Natural killer cell (primary cell): ENCODE results near the gene C2CD4D. TPM values are rescaled to one million over a fixed set of nuclear protein-coding genes. Genes with fewer than 3 reads are reported as not detected.
"Not testable (repeated sequence)": the region's sequence is repeated elsewhere in the genome, so short reads cannot be mapped to it uniquely, and the experiment has no call there.

Source experiments
- ATAC-seq, 3 donors: fragments of 150-1000 bp in 2 of 3; fragments of 200-7000 bp in 1 of 3; cut with Tn5 transposase; 1 replicate in 1 of 3; 2 replicates in 2 of 3; pipeline ENCODE4 v1.10.0; 2021; ENCODE audit warnings: mild to moderate bottlenecking in 2 of 3, moderate library complexity in 2 of 3
- DNase-seq, 2 donors: peaks; one replicate each; pipeline versions ENCODE4 v3.0.0 to v3.0.0-alpha.2; 2013 to 2021; ENCODE audit warnings: mixed read lengths in 1 of 2
- H3K27ac ChIP-seq: one replicate; pipeline ENCODE4 v1.5.1; 2013; ENCODE audit warnings: mild to moderate bottlenecking, low read length
- H3K27me3 ChIP-seq: one replicate; pipeline ENCODE4 v1.6.1; 2013; ENCODE audit warnings: low read length; ENCODE audit not compliant: control insufficient read depth, insufficient read depth
- H3K36me3 ChIP-seq: one replicate; pipeline ENCODE4 v1.6.1; 2013; ENCODE audit warnings: low read length; ENCODE audit not compliant: control insufficient read depth, insufficient read depth
- H3K4me1 ChIP-seq: one replicate; pipeline ENCODE4 v1.6.1; 2013; ENCODE audit warnings: low read length; ENCODE audit not compliant: control insufficient read depth, insufficient read depth
- H3K4me3 ChIP-seq: one replicate; pipeline ENCODE4 v1.5.1; 2013; ENCODE audit warnings: low read length
- H3K9me3 ChIP-seq: one replicate; pipeline ENCODE4 v1.6.1; 2013; ENCODE audit warnings: low read length; ENCODE audit not compliant: control insufficient read depth, insufficient read depth
- H3K27ac Mint-ChIP-seq, 2 donors: one replicate each; pipeline ENCODE4 v1.8.0; 2022; ENCODE audit warnings: mild to moderate bottlenecking in 2 of 2, mixed read lengths in 2 of 2, moderate library complexity in 1 of 2
- H3K27me3 Mint-ChIP-seq, 2 donors: one replicate each; pipeline ENCODE4 v1.8.0; 2022; ENCODE audit warnings: low read depth in 2 of 2, mixed read lengths in 2 of 2
- H3K36me3 Mint-ChIP-seq: one replicate; pipeline ENCODE4 v1.8.0; 2022; ENCODE audit warnings: mixed read lengths
- H3K4me1 Mint-ChIP-seq, 2 donors: one replicate each; pipeline ENCODE4 v1.8.0; 2022; ENCODE audit warnings: mixed read lengths in 2 of 2
- H3K4me3 Mint-ChIP-seq: one replicate; pipeline ENCODE4 v1.8.0; 2022; ENCODE audit warnings: mild to moderate bottlenecking, moderate library complexity, mixed read lengths
- H3K9me3 Mint-ChIP-seq, 2 donors: one replicate each; pipeline ENCODE4 v1.8.0; 2022; ENCODE audit warnings: mixed read lengths in 2 of 2
- CTCF ChIP-seq: fragments of 200-600 bp; IDR thresholded peaks from one replicate; pipeline ENCODE4 v1.8.0; 2022; ENCODE audit warnings: antibody characterized with exemption
- WGBS: methylation state at CpG from one replicate; pipeline ENCODE4 v1.1.7; 2013; ENCODE audit warnings: missing lambda C conversion rate; ENCODE audit not compliant: insufficient coverage; 5-methylcytosine and 5-hydroxymethylcytosine counted together
- intact Hi-C: fragments of 100-400 bp; cut with micrococcal nuclease; formaldehyde crosslinking; loops from one replicate; pipeline ENCODE4 v1.14.2; 2022
- total RNA-seq, 4 donors: library from RNA; stranded (reverse); fragments of 120-200 nt in 1 of 4; gene quantifications; one replicate each; pipeline versions ENCODE4 v1.2.3 to v1.2.4, GENCODE V29; 2013 to 2022

The C2CD4D gene
- total RNA-seq, 3 donors from 2014 or later (not counting 1 experiment from before 2014, with no cell fraction given), result 0.20 to 0.24 TPM; not detected in 1

DNA sequence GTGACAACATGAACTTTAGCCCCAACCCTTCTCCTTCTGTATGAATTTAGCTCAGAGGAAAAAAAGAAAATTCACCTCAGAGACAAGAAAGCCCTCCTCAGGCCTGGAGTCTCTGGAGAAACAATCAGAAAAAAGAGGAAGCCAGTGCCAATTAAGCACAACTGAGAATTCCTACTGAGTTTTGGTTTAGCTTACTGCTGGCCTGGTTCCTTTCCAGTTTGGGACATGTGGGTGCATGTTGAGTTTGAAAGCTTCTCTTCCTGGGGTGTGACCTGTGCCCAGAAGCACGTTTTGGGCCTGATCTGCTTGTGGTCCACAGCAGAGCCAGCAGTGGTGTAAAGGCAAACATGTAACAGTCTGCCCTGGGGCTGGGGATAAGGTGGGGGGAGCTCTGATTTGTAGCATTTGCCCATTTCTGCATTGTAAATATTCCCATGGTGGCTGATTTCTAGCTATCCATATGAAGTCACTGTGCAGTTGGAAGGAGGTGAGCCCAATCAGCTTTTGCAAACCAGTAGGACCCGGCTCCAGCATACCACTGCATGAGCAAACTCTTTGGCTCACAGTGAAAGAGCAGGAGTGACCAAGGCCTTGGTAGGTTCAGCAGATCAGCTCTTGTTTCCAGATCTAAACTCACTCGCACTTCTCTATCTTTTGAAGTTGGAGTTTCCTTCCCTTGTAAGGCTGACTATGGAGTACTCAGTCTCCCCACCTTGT lies 18.6 kb upstream of the C2CD4D start:
- Mint-ChIP-seq H3K9me3 (no peaks in the 10 kb centered on the region), H3K27ac (no peak overlapping the region), H3K4me1 (no peaks in the 10 kb centered on the region), H3K27me3 (peaks cover 0 to 6% of the 10 kb centered on the region in 2 donors), H3K4me3 (no peak overlapping the region), H3K36me3 (no peaks in the 10 kb centered on the region)
- no peak for TF ChIP-seq CTCF
- WGBS, result 67% methylated on average over 3 of the region's 3 CpGs
- Histone ChIP-seq H3K9me3 (no peaks in the 10 kb centered on the region), H3K27me3 (no peaks in the 10 kb centered on the region), H3K27ac (no peak overlapping the region), H3K4me1 (no peaks in the 10 kb centered on the region), H3K4me3 (no peak overlapping the region), H3K36me3 (no peaks in the 10 kb centered on the region)
- intact Hi-C loops, result no loop called here
- ATAC-seq (no peak), DNase-seq (no peak)

DNA sequence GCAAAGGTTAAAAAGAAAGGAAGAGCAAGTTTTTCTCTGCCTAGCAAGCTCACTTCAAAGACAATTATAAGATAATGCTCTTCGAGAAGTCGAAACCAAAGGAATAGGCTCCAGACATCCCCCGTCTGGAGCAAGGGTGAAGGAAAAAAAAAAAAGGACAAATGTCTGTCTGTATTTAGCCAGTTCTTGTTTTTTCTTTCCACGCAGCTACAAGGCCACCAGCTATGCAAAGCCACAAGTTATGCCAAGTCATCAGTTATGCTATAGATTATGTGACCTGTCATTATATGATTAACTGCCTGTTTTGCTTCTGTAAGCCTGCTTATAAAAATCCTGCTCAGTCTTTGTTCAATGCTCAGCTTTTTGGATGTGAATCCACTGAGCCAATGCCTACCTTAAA lies 16.3 kb upstream of the C2CD4D start:
- TF ChIP-seq CTCF, result no peak
- Histone ChIP-seq H3K4me1 (no peaks in the 10 kb centered on the region), H3K9me3 (no peaks in the 10 kb centered on the region), H3K27ac (no peak overlapping the region), H3K27me3 (no peaks in the 10 kb centered on the region), H3K36me3 (no peaks in the 10 kb centered on the region), H3K4me3 (no peak overlapping the region)
- intact Hi-C loops, result no loop called here
- H3K27me3 Mint-ChIP-seq, result peaks cover 0 to 5% of the 10 kb centered on the region in 2 donors
- H3K9me3 Mint-ChIP-seq, result no peaks in the 10 kb centered on the region
- no peaks in the 10 kb centered on the region for H3K4me1 Mint-ChIP-seq
- ATAC-seq (no peak), DNase-seq (no peak)
- H3K4me3 Mint-ChIP-seq, result no peak overlapping the region
- no peak overlapping the region for H3K27ac Mint-ChIP-seq
- 64% methylated on average over 4 of the region's 4 CpGs for WGBS
- no peaks in the 10 kb centered on the region for H3K36me3 Mint-ChIP-seq

- H3K36me3 Mint-ChIP-seq, H3K27me3 Mint-ChIP-seq, H3K4me3 Mint-ChIP-seq, H3K9me3 ChIP-seq, intact Hi-C loops, H3K4me3 ChIP-seq, H3K9me3 Mint-ChIP-seq, H3K4me1 ChIP-seq, H3K27ac Mint-ChIP-seq, H3K27ac ChIP-seq, H3K27me3 ChIP-seq, ATAC-seq, H3K4me1 Mint-ChIP-seq, H3K36me3 ChIP-seq, DNase-seq: not testable (repeated sequence)
- 96% methylated on average over 6 of the region's 8 CpGs for WGBS
Observed at GRCh38 chr1:151855516-151855915, 15.9 kb upstream of the C2CD4D start.

DNA sequence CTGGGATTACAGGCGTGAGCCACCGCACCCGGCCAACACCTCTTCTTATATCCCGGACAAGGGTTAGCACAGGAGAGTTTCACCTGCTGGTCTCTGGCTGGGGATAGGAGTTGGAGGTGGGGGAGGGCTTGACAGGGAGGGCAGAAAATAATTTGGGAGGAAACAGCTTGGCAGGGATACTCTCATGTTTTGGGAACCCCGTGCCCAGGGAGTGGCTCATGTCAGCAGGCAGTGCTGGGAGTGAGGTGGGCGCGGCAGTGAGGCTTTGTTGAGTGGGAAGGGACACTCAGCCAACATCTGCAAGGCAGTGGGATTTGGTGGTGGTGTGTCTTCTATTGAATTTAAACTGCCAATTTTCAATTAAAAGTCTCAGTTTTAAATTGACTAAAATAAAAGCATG lies 15.0 kb upstream of the C2CD4D start:
- no peaks in the 10 kb centered on the region for H3K4me1 Mint-ChIP-seq
- WGBS, result 92% methylated on average over 7 of the region's 7 CpGs
- intact Hi-C loops, result no loop called here
- DNase-seq (no peak), ATAC-seq (no peak)
- peaks cover 6 to 8% of the 10 kb centered on the region in 2 donors for H3K27me3 Mint-ChIP-seq
- Histone ChIP-seq H3K4me1 (no peaks in the 10 kb centered on the region), H3K4me3 (no peak overlapping the region), H3K36me3 (no peaks in the 10 kb centered on the region), H3K27ac (no peak overlapping the region), H3K9me3 (no peaks in the 10 kb centered on the region), H3K27me3 (no peaks in the 10 kb centered on the region)
- no peak overlapping the region for H3K4me3 Mint-ChIP-seq
- no peak overlapping the region for H3K27ac Mint-ChIP-seq
- no peak for TF ChIP-seq CTCF
- no peaks in the 10 kb centered on the region for H3K9me3 Mint-ChIP-seq
- no peaks in the 10 kb centered on the region for H3K36me3 Mint-ChIP-seq
